WTC11 (cell line): ENCODE data around the gene CENPU. TPM values are rescaled to one million over a fixed set of nuclear protein-coding genes. Genes with fewer than 3 reads are reported as not detected.

Experiments
- ATAC-seq: fragments of 200-7000 bp; cut with Tn5 transposase; 2 replicates; pipeline ENCODE4 v1.10.0; 2021; ENCODE audit warnings: mild to moderate bottlenecking, moderate library complexity
- CTCF ChIA-PET: fragments of 300-600 bp; sonication (Branson Sonifier 250); formaldehyde crosslinking; loops from one replicate; lab custom pipeline; 2021; ENCODE audit warnings: antibody characterized with exemption; lab: Charles Lee
- POLR2A ChIA-PET: fragments of 350-600 bp; sonication (Branson Sonifier 250); formaldehyde crosslinking; loops from one replicate; lab custom pipeline; 2021; ENCODE audit warnings: antibody characterized with exemption; lab: Charles Lee
- DNase-seq: peaks from one replicate; pipeline ENCODE4 v3.0.0; 2021; ENCODE audit warnings: low spot score
- H3K27ac Mint-ChIP-seq: 2 replicates; pipeline ENCODE4 v1.8.0; 2021; ENCODE audit warnings: mixed read lengths
- H3K27me3 Mint-ChIP-seq: 2 replicates; pipeline ENCODE4 v1.8.0; 2021; ENCODE audit warnings: low read depth, mild to moderate bottlenecking, moderate library complexity, mixed read lengths
- H3K36me3 Mint-ChIP-seq: 2 replicates; pipeline ENCODE4 v1.8.0; 2021; ENCODE audit warnings: mixed read lengths
- H3K4me1 Mint-ChIP-seq: 2 replicates; pipeline ENCODE4 v1.8.0; 2022; ENCODE audit warnings: mixed read lengths
- H3K4me3 Mint-ChIP-seq: 2 replicates; pipeline ENCODE4 v1.8.0; 2021; ENCODE audit warnings: mild to moderate bottlenecking, moderate library complexity, mixed read lengths
- H3K9me3 Mint-ChIP-seq: 2 replicates; pipeline ENCODE4 v1.8.0; 2021; ENCODE audit warnings: mixed read lengths
- ARID4B ChIP-seq: sonication (generic); formaldehyde crosslinking; IDR thresholded peaks from 2 replicates; pipeline ENCODE4 v1.8.0; 2023; ENCODE audit warnings: missing genetic modification reagents, mild to moderate bottlenecking, borderline replicate concordance
- E2F4 ChIP-seq: sonication (generic); formaldehyde crosslinking; IDR thresholded peaks from 2 replicates; pipeline ENCODE4 v1.8.1; 2022; ENCODE audit warnings: low read depth, mild to moderate bottlenecking, moderate library complexity, missing genetic modification reagents, borderline replicate concordance
- E2F5 ChIP-seq: sonication (generic); formaldehyde crosslinking; IDR thresholded peaks from 2 replicates; pipeline ENCODE4 v1.8.1; 2022; ENCODE audit warnings: mild to moderate bottlenecking, moderate library complexity, missing genetic modification reagents
- FOXK1 ChIP-seq: sonication (generic); formaldehyde crosslinking; IDR thresholded peaks from 2 replicates; pipeline ENCODE4 v1.8.0; 2022; ENCODE audit warnings: mild to moderate bottlenecking, moderate library complexity, missing genetic modification reagents
- FOXP4 ChIP-seq: sonication (generic); formaldehyde crosslinking; IDR thresholded peaks from 2 replicates; pipeline ENCODE4 v1.8.0; 2022; ENCODE audit warnings: mild to moderate bottlenecking, missing genetic modification reagents
- HMGXB4 ChIP-seq: sonication (generic); formaldehyde crosslinking; IDR thresholded peaks from 2 replicates; pipeline ENCODE4 v1.8.1; 2023; ENCODE audit warnings: mild to moderate bottlenecking, moderate library complexity, missing genetic modification reagents
- RELA ChIP-seq: sonication (generic); formaldehyde crosslinking; IDR thresholded peaks from 2 replicates; pipeline ENCODE4 v1.8.1; 2022; ENCODE audit warnings: missing genetic modification reagents, mild to moderate bottlenecking, borderline replicate concordance
- SOX15 ChIP-seq: fragments of 250-450 bp; sonication (Bioruptor Pico); IDR thresholded peaks from 2 replicates; pipeline ENCODE4 v1.9.0; 2021; ENCODE audit warnings: mild to moderate bottlenecking
- SP1 ChIP-seq: sonication (generic); formaldehyde crosslinking; conservative IDR thresholded peaks from 2 replicates; pipeline ENCODE4 v1.8.1; 2022; ENCODE audit warnings: missing genetic modification reagents
- TP53 ChIP-seq: sonication (generic); formaldehyde crosslinking; IDR thresholded peaks from 2 replicates; pipeline ENCODE4 v1.8.1; 2023; ENCODE audit warnings: mild to moderate bottlenecking, missing genetic modification reagents
- USF2 ChIP-seq: sonication (generic); formaldehyde crosslinking; IDR thresholded peaks from 2 replicates; pipeline ENCODE4 v1.8.1; 2023; ENCODE audit warnings: mild to moderate bottlenecking, missing genetic modification reagents, moderate library complexity
- ZNF263 ChIP-seq: sonication (generic); formaldehyde crosslinking; IDR thresholded peaks from 2 replicates; pipeline ENCODE4 v1.8.1; 2022; ENCODE audit warnings: low read depth, mild to moderate bottlenecking, moderate library complexity, missing genetic modification reagents
- total RNA-seq: library from RNA; stranded (reverse); gene quantifications from 3 replicates; pipeline ENCODE4 v1.2.3, GENCODE V29; 2021

The CENPU gene
- total RNA-seq, 1 experiment from 2014 or later, result 60.5 TPM

- CTCF ChIA-PET, result interaction anchor here (0.6 to 2.2 kb wide), 19 partner anchors 10 to 1389 kb away, joined by 3 to 12 read pairs (median 4); partner anchors contain the start of genes CENPU and IRF2
- peaks cover 67% of the 10 kb centered on the region for H3K4me1 Mint-ChIP-seq
- peak within 1 kb of the TSS; percentile 96 for H3K27ac Mint-ChIP-seq
- ATAC-seq (peak; percentile 90), DNase-seq (peak; percentile 95)
- POLR2A ChIA-PET, result interaction anchor here (0.6 to 2.8 kb wide), 7 partner anchors 22 to 353 kb away, joined by 3 to 11 read pairs (median 3); partner anchors contain the start of genes CENPU and IRF2
- no peaks in the 10 kb centered on the region; the same call in 1 of the 2 replicates for H3K36me3 Mint-ChIP-seq
- TF ChIP-seq USF2 (CRISPR knock-in tag) (0 out of 2 replicates have a peak, but pooled peaks have one; percentile 17), HMGXB4 (CRISPR knock-in tag) (0 out of 2 replicates have a peak, but pooled peaks have one; percentile 64), RELA (CRISPR knock-in tag) (0 out of 2 replicates have a peak, but pooled peaks have one; percentile 22), E2F5 (CRISPR knock-in tag) (peak; percentile 82; the same call in 1 of the 2 replicates), TP53 (CRISPR knock-in tag) (peak; percentile 16; the same call in 1 of the 2 replicates), ARID4B (CRISPR knock-in tag) (no peak), ZNF263 (0 out of 2 replicates have a peak, but pooled peaks have one; percentile 10), SP1 (CRISPR knock-in tag) (peak; percentile 83), E2F4 (CRISPR knock-in tag) (no peak), SOX15 (no peak), FOXP4 (0 out of 2 replicates have a peak, but pooled peaks have one; percentile 48), FOXK1 (CRISPR knock-in tag) (0 out of 2 replicates have a peak, but pooled peaks have one; percentile 14)
- no peaks in the 10 kb centered on the region for H3K9me3 Mint-ChIP-seq
- peak within 1 kb of the TSS; percentile 88 for H3K4me3 Mint-ChIP-seq
- H3K27me3 Mint-ChIP-seq, result no peaks in the 10 kb centered on the region
These were observed 84.6 kb downstream of the CENPU start, which contains the start of the genes CASP3 and PRIMPOL for GRCh38 chr4:184649026-184649970. Gene CASP3 (minus strand): TSS chr4:184649447. CDS start chr4:184638453, 10,994 bp downstream. Gene PRIMPOL (plus strand): TSS chr4:184649738. CDS start chr4:184657141, 7,403 bp downstream.
